ENCODE data around the gene MRFAP1.

DNA sequence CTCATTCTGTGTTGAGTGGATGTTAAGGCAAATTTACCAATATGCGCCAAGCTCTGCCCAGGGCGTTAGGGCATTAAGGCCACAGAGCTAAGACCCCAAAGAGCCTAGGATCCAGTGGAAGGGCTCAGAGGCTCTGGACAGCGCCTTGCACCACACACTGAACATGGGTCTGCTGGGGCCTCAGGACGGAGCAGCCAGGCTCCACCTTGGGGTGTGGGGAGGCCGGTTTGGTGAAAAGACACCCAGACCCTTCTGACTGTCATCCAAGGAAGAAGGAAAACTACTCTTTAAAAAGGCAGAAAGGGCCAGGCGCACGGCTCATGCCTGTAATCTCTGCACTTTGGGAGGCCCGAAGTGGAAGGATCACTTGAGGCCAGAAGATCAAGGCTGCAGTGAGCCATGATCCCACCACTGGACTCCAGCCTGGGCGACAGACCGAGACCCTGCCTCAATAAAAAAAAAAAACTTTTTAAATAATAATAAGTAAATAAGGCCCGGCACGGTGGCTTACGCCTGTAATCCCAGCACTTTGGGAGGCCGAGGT, 1.3 kb upstream of the MRFAP1 start:
- TF ChIP-seq SPI1 (IDR thresholded peaks at IDR 0.05; ENCODE audit: borderline replicate concordance, insufficient read depth, low read depth, low read length) (no peak), NR2C2 (IDR thresholded peaks at IDR 0.05; ENCODE audit: borderline replicate concordance, control insufficient read depth, insufficient read length, low read depth) (no peak), POLR2AphosphoS5 (IDR thresholded peaks at IDR 0.05; ENCODE audit: low read length) (no peak), CHD2 (IDR thresholded peaks at IDR 0.05; ENCODE audit: borderline replicate concordance, low read depth, low read length) (no peak), HDAC6 (IDR thresholded peaks at IDR 0.05; ENCODE audit: unreplicated experiment) (no peak), ZNF274 (IDR thresholded peaks at IDR 0.05; ENCODE audit: insufficient read depth, insufficient read length) (no peak), RFX5 (IDR thresholded peaks at IDR 0.05; ENCODE audit: low read depth, low read length) (no peak), POLR2A (IDR thresholded peaks at IDR 0.05; ENCODE audit: low read depth, low read length) (no peak), HDAC2 (IDR thresholded peaks at IDR 0.05) (no peak)
- TF ChIP-seq, protein P1, sequence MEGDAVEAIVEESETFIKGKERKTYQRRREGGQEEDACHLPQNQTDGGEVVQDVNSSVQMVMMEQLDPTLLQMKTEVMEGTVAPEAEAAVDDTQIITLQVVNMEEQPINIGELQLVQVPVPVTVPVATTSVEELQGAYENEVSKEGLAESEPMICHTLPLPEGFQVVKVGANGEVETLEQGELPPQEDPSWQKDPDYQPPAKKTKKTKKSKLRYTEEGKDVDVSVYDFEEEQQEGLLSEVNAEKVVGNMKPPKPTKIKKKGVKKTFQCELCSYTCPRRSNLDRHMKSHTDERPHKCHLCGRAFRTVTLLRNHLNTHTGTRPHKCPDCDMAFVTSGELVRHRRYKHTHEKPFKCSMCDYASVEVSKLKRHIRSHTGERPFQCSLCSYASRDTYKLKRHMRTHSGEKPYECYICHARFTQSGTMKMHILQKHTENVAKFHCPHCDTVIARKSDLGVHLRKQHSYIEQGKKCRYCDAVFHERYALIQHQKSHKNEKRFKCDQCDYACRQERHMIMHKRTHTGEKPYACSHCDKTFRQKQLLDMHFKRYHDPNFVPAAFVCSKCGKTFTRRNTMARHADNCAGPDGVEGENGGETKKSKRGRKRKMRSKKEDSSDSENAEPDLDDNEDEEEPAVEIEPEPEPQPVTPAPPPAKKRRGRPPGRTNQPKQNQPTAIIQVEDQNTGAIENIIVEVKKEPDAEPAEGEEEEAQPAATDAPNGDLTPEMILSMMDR (IDR thresholded peaks at IDR 0.05 in 2 of 3, conservative IDR thresholded peaks at IDR 0.05 in 1 of 3; ENCODE audit: control insufficient read depth in 2 of 3, extremely low read depth in 1 of 3, insufficient read depth in 1 of 3, low read depth in 3 of 3, low read length in 3 of 3), result no peak

Measured in GM12878 (cell line).